BE2C (cell line): Measurements from ENCODE around the gene ZMYND8.
"Not testable (repeated sequence)": the region's sequence is repeated elsewhere in the genome, so short reads cannot be mapped to it uniquely, and the experiment has no call there.

Experiments used
- DNase-seq: peaks from one replicate; pipeline ENCODE4 v3.0.0-alpha.2; 2020
- H3K27me3 ChIP-seq: fragments of 250-450 bp; sonication (Bioruptor Pico); 2 replicates; pipeline ENCODE4 v1.5.1; 2020; ENCODE audit warnings: mild to moderate bottlenecking
- H3K36me3 ChIP-seq: fragments of 250-450 bp; sonication (Bioruptor Pico); 2 replicates; pipeline ENCODE4 v1.5.1; 2020; ENCODE audit warnings: mild to moderate bottlenecking
- H3K4me1 ChIP-seq: fragments of 250-450 bp; sonication (Bioruptor Pico); 2 replicates; pipeline ENCODE4 v1.5.1; 2020
- H3K4me3 ChIP-seq: 2 replicates; pipeline ENCODE4 v1.5.1; 2011; ENCODE audit warnings: low read depth, low read length
- H3K9me3 ChIP-seq: fragments of 250-450 bp; sonication (Bioruptor Pico); 2 replicates; pipeline ENCODE4 v1.5.1; 2020
- TF ChIP-seq, protein P1 (sequence below): IDR thresholded peaks from 2 replicates; pipeline ENCODE4 v1.5.1; 2012; ENCODE audit warnings: mild to moderate bottlenecking, low read depth, low read length

The ZMYND8 gene

DNA sequence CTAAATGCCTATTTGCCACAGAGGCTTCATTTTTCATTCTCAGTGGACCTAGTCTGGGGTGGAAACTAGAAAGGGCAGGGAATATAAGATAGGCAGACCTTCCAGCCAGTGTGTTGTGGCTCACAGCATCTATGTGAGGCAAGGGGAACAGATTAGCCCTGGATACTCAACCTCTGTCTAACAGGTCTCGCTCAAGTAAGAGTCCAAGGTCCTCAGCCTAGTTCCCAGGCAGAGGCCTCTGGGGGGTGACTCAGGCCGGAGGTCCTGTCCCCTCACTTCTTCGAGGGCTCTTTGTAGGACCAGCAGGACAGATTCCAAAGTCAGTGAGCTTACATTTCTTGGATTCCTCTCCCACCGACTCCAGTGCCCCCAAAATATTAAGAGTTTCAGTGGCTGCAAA is 106.6 kb downstream of the ZMYND8 start:
- Histone ChIP-seq H3K4me1 (peaks cover 3% of the 10 kb centered on the region; the same call in 1 of the 2 replicates), H3K9me3 (no peaks in the 10 kb centered on the region), H3K36me3 (peaks cover 81% of the 10 kb centered on the region), H3K4me3 (no peak overlapping the region), H3K27me3 (no peaks in the 10 kb centered on the region)
- TF ChIP-seq, protein P1, sequence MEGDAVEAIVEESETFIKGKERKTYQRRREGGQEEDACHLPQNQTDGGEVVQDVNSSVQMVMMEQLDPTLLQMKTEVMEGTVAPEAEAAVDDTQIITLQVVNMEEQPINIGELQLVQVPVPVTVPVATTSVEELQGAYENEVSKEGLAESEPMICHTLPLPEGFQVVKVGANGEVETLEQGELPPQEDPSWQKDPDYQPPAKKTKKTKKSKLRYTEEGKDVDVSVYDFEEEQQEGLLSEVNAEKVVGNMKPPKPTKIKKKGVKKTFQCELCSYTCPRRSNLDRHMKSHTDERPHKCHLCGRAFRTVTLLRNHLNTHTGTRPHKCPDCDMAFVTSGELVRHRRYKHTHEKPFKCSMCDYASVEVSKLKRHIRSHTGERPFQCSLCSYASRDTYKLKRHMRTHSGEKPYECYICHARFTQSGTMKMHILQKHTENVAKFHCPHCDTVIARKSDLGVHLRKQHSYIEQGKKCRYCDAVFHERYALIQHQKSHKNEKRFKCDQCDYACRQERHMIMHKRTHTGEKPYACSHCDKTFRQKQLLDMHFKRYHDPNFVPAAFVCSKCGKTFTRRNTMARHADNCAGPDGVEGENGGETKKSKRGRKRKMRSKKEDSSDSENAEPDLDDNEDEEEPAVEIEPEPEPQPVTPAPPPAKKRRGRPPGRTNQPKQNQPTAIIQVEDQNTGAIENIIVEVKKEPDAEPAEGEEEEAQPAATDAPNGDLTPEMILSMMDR: no peak
- DNase-seq: no peak

DNA sequence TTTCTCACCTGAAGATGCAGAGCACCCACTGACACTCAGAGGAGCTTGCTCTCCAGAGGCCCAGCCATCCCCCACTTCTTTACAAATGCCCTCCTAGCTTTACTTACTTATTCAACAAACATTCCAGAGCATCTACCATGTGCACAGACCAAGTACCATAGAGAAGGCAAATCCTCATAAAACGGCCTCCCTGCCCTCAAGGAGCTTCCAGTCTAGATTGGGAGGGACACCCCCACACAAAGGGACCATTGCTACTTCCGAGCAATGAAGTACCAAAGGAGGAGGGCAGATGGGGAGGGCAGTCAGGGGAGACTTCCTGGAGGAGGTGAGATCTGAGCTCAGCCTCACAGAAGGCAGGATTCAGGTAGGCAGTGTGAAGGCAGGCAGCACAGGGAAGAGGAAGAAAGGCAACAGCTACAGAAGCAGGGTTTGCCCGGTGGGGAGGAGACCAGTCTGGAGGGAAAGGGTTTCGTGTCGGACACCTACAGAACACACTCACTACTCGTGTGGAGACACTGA is 108.0 kb downstream of the ZMYND8 start:
- Histone ChIP-seq H3K4me3 (no peak overlapping the region), H3K4me1 (no peaks in the 10 kb centered on the region), H3K36me3 (peaks cover 85% of the 10 kb centered on the region)

DNA sequence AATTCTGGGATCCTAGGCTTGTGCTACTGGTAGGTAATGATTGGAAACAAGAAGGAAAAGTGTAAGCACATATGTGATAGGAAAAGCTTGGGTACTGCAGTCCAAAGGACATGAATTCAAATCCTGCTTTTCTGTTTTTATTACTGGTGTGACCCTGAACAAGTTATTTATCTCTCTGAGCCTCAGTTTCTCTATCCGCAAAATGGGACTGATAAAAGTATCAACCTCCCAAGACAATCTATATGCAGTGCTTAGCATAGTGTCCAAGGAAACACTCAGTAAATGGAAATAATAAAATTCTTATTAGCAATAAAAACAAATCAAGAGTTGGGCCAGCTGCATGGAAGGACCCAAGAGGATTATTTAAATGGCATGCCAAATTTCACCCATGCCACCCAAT is 108.5 kb downstream of the ZMYND8 start:
- peaks cover 85% of the 10 kb centered on the region for H3K36me3 ChIP-seq
- H3K4me1 ChIP-seq: peaks cover 3% of the 10 kb centered on the region; the same call in 1 of the 2 replicates
- DNase-seq: no peak
- H3K9me3 ChIP-seq: no peaks in the 10 kb centered on the region
- TF ChIP-seq, protein P1: no peak
- no peak overlapping the region for H3K4me3 ChIP-seq
- H3K27me3 ChIP-seq: no peaks in the 10 kb centered on the region

More for the DNA sequence above, 108.0 kb downstream of the ZMYND8 start:
- Histone ChIP-seq H3K9me3 (no peaks in the 10 kb centered on the region), H3K27me3 (no peaks in the 10 kb centered on the region)
- no peak for DNase-seq
- TF ChIP-seq, protein P1: no peak

DNA sequence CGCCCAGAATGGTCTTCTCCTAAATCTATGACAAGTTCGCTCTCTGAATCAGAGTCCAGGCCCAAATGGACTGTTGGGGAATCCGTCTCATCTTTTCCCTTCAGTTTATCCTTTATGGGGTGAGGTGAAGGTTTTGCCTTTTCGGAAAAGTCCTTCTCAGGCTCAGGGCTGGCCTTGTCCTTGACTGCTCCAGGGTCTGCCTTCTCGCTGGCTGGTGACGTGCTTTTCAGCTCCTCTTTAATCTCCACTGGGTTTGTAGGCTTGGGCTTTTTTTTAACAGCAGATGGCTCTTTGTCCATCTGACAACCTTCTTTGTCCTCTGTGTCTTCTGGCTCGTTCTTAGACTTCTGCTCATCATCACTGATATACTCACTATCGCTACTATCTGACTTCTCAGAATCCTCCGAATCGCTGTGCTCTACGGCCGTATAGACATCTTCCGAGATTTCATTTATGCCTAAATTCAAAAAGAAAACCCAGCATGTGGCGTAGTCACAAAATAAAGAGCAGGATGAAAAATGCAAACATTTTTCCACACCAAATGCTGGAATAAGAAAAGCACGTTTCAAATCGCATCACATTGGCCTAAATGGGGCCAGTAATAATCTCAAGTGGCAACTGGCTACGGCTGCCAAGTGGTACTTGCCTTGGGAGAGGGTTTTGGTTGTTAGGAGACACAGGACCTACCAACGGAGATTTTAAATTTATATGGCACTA is 110.3 kb downstream of the ZMYND8 start:
- Histone ChIP-seq H3K4me1 (peaks cover 10% of the 10 kb centered on the region; the same call in 1 of the 2 replicates), H3K4me3 (no peak overlapping the region), H3K27me3 (no peaks in the 10 kb centered on the region), H3K36me3 (peaks cover 89% of the 10 kb centered on the region), H3K9me3 (no peaks in the 10 kb centered on the region)
- TF ChIP-seq, protein P1: no peak
- DNase-seq: no peak

DNA sequence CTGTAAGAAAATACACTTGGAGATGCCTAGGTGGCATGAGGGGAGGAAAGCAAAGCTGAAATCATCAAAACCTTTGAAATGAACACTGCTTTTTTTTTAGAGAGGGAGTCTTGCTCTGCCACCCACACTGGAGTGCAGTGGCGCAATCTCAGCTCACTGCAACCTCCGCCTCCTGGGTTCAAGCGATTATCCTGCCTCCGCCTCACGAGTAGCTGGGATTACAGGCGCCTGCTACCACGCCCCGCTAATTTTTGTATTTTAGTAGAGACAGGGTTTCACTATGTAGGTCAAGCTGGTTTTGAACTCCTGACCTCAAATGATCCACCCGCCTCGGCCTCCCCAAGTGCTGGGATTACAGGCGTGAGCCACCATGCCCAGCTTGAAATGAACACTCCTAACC is 111.3 kb downstream of the ZMYND8 start:
- not testable (repeated sequence) for DNase-seq

DNA sequence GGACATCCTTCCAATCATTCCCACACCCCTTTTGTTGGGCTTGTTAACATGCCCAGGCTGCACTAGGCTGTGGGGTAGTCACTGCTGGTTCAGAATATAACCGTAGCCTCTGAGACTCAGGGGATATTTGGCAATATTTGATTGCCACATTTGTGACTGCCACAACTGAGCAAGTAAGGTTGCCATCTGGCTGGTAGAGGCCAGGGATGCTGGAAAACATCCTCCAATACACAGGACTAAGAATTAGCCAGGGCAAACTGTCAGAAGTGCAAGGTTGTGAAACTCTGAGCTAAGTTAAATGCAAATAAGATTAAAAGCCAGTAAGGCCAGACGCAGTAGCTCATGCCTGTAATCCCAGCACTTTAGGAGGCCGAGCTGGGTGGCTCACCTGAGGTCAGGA is 112.0 kb downstream of the ZMYND8 start:
- no peaks in the 10 kb centered on the region for H3K9me3 ChIP-seq
- no peaks in the 10 kb centered on the region for H3K27me3 ChIP-seq
- H3K4me1 ChIP-seq: peaks cover 10% of the 10 kb centered on the region; the same call in 1 of the 2 replicates
- H3K4me3 ChIP-seq: no peak overlapping the region
- TF ChIP-seq, protein P1: no peak
- DNase-seq: no peak
- H3K36me3 ChIP-seq: peaks cover 87% of the 10 kb centered on the region

More for the DNA sequence above, 111.3 kb downstream of the ZMYND8 start:
- not testable (repeated sequence) for H3K4me3 ChIP-seq, H3K27me3 ChIP-seq, H3K9me3 ChIP-seq, H3K4me1 ChIP-seq
- H3K36me3 ChIP-seq: peaks cover 88% of the 10 kb centered on the region
